ENCODE data around the gene ADPRHL1. TPM values are rescaled to one million over a fixed set of nuclear protein-coding genes. Genes with fewer than 3 reads are reported as not detected.
A peak's percentile ranks its signal among the peaks of the same experiment; 100 is the strongest.

Gene ADPRHL1
- total and polyA plus RNA-seq, 2 donors (not counting 1 experiment from before 2014, with no cell fraction given), result 0.59 to 1.5 TPM

GRCh38 chr13:113488283-113488682 lies 35.0 kb upstream of the ADPRHL1 start:
- H3K4me1 ChIP-seq (ENCODE audit: control insufficient read depth, extremely low read depth, insufficient read depth, low read length), result peaks cover 11% of the 10 kb centered on the region
- peaks cover 74% of the 10 kb centered on the region for H3K79me2 ChIP-seq (ENCODE audit: control insufficient read depth, insufficient read depth, low read length)
- H3K27ac ChIP-seq (ENCODE audit: insufficient read depth, low read length), result no peak overlapping the region
- H3K4me3 ChIP-seq (replicated peaks in 1 of 4; ENCODE audit: control extremely low read depth in 1 of 4, insufficient read depth in 1 of 4, low read depth in 3 of 4, low read length in 4 of 4), result peak overlapping the region in 1 of 4 experiments; percentile 88
- H3K36me3 ChIP-seq (ENCODE audit: control insufficient read depth, insufficient read depth, low read length), result peaks cover 2% of the 10 kb centered on the region
- no peaks in the 10 kb centered on the region for H3K9me3 ChIP-seq (ENCODE audit: control insufficient read depth, insufficient read depth, low read depth, low read length)
- H4K20me1 ChIP-seq (ENCODE audit: control insufficient read depth, extremely low read depth, insufficient read depth, low read length), result peaks cover 2% of the 10 kb centered on the region
- no peak for DNase-seq (ENCODE audit: low read depth in 2 of 2)
- no peak overlapping the region for H2AFZ ChIP-seq (ENCODE audit: low read length)
- no peak overlapping the region for H3K4me2 ChIP-seq (ENCODE audit: extremely low read depth, insufficient read depth, low read length)
- no peak for TF ChIP-seq CTCF (conservative IDR thresholded peaks at IDR 0.05 in 1 of 2, IDR thresholded peaks at IDR 0.05 in 1 of 2; ENCODE audit: low read depth in 1 of 2, low read length in 2 of 2)
- TF ChIP-seq EZH2 (IDR thresholded peaks at IDR 0.05; ENCODE audit: low read length, missing control alignments), result no peak
- H3K27me3 ChIP-seq (ENCODE audit: control insufficient read depth, insufficient read depth, low read length), result no peaks in the 10 kb centered on the region
- no peak overlapping the region for H3K9ac ChIP-seq (ENCODE audit: insufficient read depth, low read length)

GRCh38 chr13:113486698-113487097 lies 33.4 kb upstream of the ADPRHL1 start:
- Histone ChIP-seq H3K9me3 (ENCODE audit: control insufficient read depth, insufficient read depth, low read depth, low read length) (no peaks in the 10 kb centered on the region), H3K36me3 (ENCODE audit: control insufficient read depth, insufficient read depth, low read length) (peaks cover 2% of the 10 kb centered on the region), H2AFZ (ENCODE audit: low read length) (no peak overlapping the region), H3K4me3 (replicated peaks in 1 of 4; ENCODE audit: control extremely low read depth in 1 of 4, insufficient read depth in 1 of 4, low read depth in 3 of 4, low read length in 4 of 4) (no peak overlapping the region), H3K4me2 (ENCODE audit: extremely low read depth, insufficient read depth, low read length) (no peak overlapping the region), H4K20me1 (ENCODE audit: control insufficient read depth, extremely low read depth, insufficient read depth, low read length) (peaks cover 2% of the 10 kb centered on the region), H3K79me2 (ENCODE audit: control insufficient read depth, insufficient read depth, low read length) (peaks cover 68% of the 10 kb centered on the region), H3K4me1 (ENCODE audit: control insufficient read depth, extremely low read depth, insufficient read depth, low read length) (peaks cover 7% of the 10 kb centered on the region), H3K27ac (ENCODE audit: insufficient read depth, low read length) (no peak overlapping the region), H3K9ac (ENCODE audit: insufficient read depth, low read length) (no peak overlapping the region), H3K27me3 (ENCODE audit: control insufficient read depth, insufficient read depth, low read length) (no peaks in the 10 kb centered on the region)
- DNase-seq (ENCODE audit: low read depth in 2 of 2), result no peak
- TF ChIP-seq CTCF (conservative IDR thresholded peaks at IDR 0.05 in 1 of 2, IDR thresholded peaks at IDR 0.05 in 1 of 2; ENCODE audit: low read depth in 1 of 2, low read length in 2 of 2), result no peak
- TF ChIP-seq EZH2 (IDR thresholded peaks at IDR 0.05; ENCODE audit: low read length, missing control alignments), result no peak

GRCh38 chr13:113485545-113485944 lies 32.3 kb upstream of the ADPRHL1 start:
- H4K20me1 ChIP-seq (ENCODE audit: control insufficient read depth, extremely low read depth, insufficient read depth, low read length), result peaks cover 2% of the 10 kb centered on the region
- no peaks in the 10 kb centered on the region for H3K9me3 ChIP-seq (ENCODE audit: control insufficient read depth, insufficient read depth, low read depth, low read length)
- H3K4me2 ChIP-seq (ENCODE audit: extremely low read depth, insufficient read depth, low read length), result no peak overlapping the region
- H3K27me3 ChIP-seq (ENCODE audit: control insufficient read depth, insufficient read depth, low read length), result no peaks in the 10 kb centered on the region
- no peak overlapping the region for H3K9ac ChIP-seq (ENCODE audit: insufficient read depth, low read length)
- H3K4me1 ChIP-seq (ENCODE audit: control insufficient read depth, extremely low read depth, insufficient read depth, low read length), result peaks cover 7% of the 10 kb centered on the region
- H2AFZ ChIP-seq (ENCODE audit: low read length), result no peak overlapping the region
- peaks cover 60% of the 10 kb centered on the region for H3K79me2 ChIP-seq (ENCODE audit: control insufficient read depth, insufficient read depth, low read length)
- H3K27ac ChIP-seq (ENCODE audit: insufficient read depth, low read length), result no peak overlapping the region
- TF ChIP-seq EZH2 (IDR thresholded peaks at IDR 0.05; ENCODE audit: low read length, missing control alignments) (no peak), CTCF (conservative IDR thresholded peaks at IDR 0.05 in 1 of 2, IDR thresholded peaks at IDR 0.05 in 1 of 2; ENCODE audit: low read depth in 1 of 2, low read length in 2 of 2) (no peak)
- peaks cover 2% of the 10 kb centered on the region for H3K36me3 ChIP-seq (ENCODE audit: control insufficient read depth, insufficient read depth, low read length)
- H3K4me3 ChIP-seq (replicated peaks in 1 of 4; ENCODE audit: control extremely low read depth in 1 of 4, insufficient read depth in 1 of 4, low read depth in 3 of 4, low read length in 4 of 4), result no peak overlapping the region
- DNase-seq (ENCODE audit: low read depth in 2 of 2), result no peak

All from fibroblast of lung (primary cell).